ENCODE measurements around the gene KCTD16.

KCTD16 gene

GRCh38 chr5:144418719-144419118 lies 248.0 kb downstream of the KCTD16 start:
- ATAC-seq (ENCODE audit: low read depth) (no peak), DNase-seq (ENCODE audit: low spot score) (no peak)
- no peaks in the 10 kb centered on the region for H3K9me3 ChIP-seq (ENCODE audit: severe bottlenecking)
- H3K27ac ChIP-seq (ENCODE audit: poor library complexity, severe bottlenecking): no peak overlapping the region
- H3K4me1 ChIP-seq (ENCODE audit: insufficient read depth, poor library complexity, severe bottlenecking): no peaks in the 10 kb centered on the region
- H3K27me3 ChIP-seq (ENCODE audit: insufficient read depth, poor library complexity, severe bottlenecking): no peaks in the 10 kb centered on the region
- no peak for TF ChIP-seq CTCF (IDR thresholded peaks at IDR 0.05; ENCODE audit: poor library complexity, severe bottlenecking)
- H3K36me3 ChIP-seq (ENCODE audit: low read depth): no peaks in the 10 kb centered on the region
- H3K4me3 ChIP-seq (ENCODE audit: severe bottlenecking): no peak overlapping the region

- DNase-seq (ENCODE audit: low spot score): no peak
- peak; percentile 40; the same call in 2 of the 3 replicates for ATAC-seq (ENCODE audit: low read depth)
- no peaks in the 10 kb centered on the region for H3K27me3 ChIP-seq (ENCODE audit: insufficient read depth, poor library complexity, severe bottlenecking)
- no peak overlapping the region for H3K27ac ChIP-seq (ENCODE audit: poor library complexity, severe bottlenecking)
- no peaks in the 10 kb centered on the region for H3K36me3 ChIP-seq (ENCODE audit: low read depth)
- TF ChIP-seq CTCF (IDR thresholded peaks at IDR 0.05; ENCODE audit: poor library complexity, severe bottlenecking): no peak
- no peak overlapping the region for H3K4me3 ChIP-seq (ENCODE audit: severe bottlenecking)
- no peaks in the 10 kb centered on the region for H3K9me3 ChIP-seq (ENCODE audit: severe bottlenecking)
- H3K4me1 ChIP-seq (ENCODE audit: insufficient read depth, poor library complexity, severe bottlenecking): no peaks in the 10 kb centered on the region
Measured at GRCh38 chr5:144421411-144421810, 250.7 kb downstream of the KCTD16 start.

GRCh38 chr5:144422018-144422727 lies 251.5 kb downstream of the KCTD16 start:
- H3K27me3 ChIP-seq (ENCODE audit: insufficient read depth, poor library complexity, severe bottlenecking): no peaks in the 10 kb centered on the region
- H3K36me3 ChIP-seq (ENCODE audit: low read depth): no peaks in the 10 kb centered on the region
- no peaks in the 10 kb centered on the region for H3K4me1 ChIP-seq (ENCODE audit: insufficient read depth, poor library complexity, severe bottlenecking)
- DNase-seq (ENCODE audit: low spot score) (no peak), ATAC-seq (ENCODE audit: low read depth) (no peak)
- no peak overlapping the region for H3K4me3 ChIP-seq (ENCODE audit: severe bottlenecking)
- H3K27ac ChIP-seq (ENCODE audit: poor library complexity, severe bottlenecking): no peak overlapping the region
- H3K9me3 ChIP-seq (ENCODE audit: severe bottlenecking): no peaks in the 10 kb centered on the region
- no peak for TF ChIP-seq CTCF (IDR thresholded peaks at IDR 0.05; ENCODE audit: poor library complexity, severe bottlenecking)

- no peaks in the 10 kb centered on the region for H3K27me3 ChIP-seq (ENCODE audit: insufficient read depth, poor library complexity, severe bottlenecking)
- H3K4me3 ChIP-seq (ENCODE audit: severe bottlenecking): no peak overlapping the region
- no peak for DNase-seq (ENCODE audit: low spot score)
- H3K27ac ChIP-seq (ENCODE audit: poor library complexity, severe bottlenecking): no peak overlapping the region
- H3K9me3 ChIP-seq (ENCODE audit: severe bottlenecking): no peaks in the 10 kb centered on the region
- no peaks in the 10 kb centered on the region for H3K4me1 ChIP-seq (ENCODE audit: insufficient read depth, poor library complexity, severe bottlenecking)
- no peak for TF ChIP-seq CTCF (IDR thresholded peaks at IDR 0.05; ENCODE audit: poor library complexity, severe bottlenecking)
- ATAC-seq (ENCODE audit: low read depth): no peak
- H3K36me3 ChIP-seq (ENCODE audit: low read depth): no peaks in the 10 kb centered on the region
Measured at GRCh38 chr5:144427866-144428265, 257.2 kb downstream of the KCTD16 start.

GRCh38 chr5:144428326-144428725 lies 257.7 kb downstream of the KCTD16 start:
- H3K4me1 ChIP-seq (ENCODE audit: insufficient read depth, poor library complexity, severe bottlenecking): no peaks in the 10 kb centered on the region
- TF ChIP-seq CTCF (IDR thresholded peaks at IDR 0.05; ENCODE audit: poor library complexity, severe bottlenecking): no peak
- H3K27ac ChIP-seq (ENCODE audit: poor library complexity, severe bottlenecking): no peak overlapping the region
- DNase-seq (ENCODE audit: low spot score): no peak
- no peak overlapping the region for H3K4me3 ChIP-seq (ENCODE audit: severe bottlenecking)
- H3K9me3 ChIP-seq (ENCODE audit: severe bottlenecking): no peaks in the 10 kb centered on the region
- no peaks in the 10 kb centered on the region for H3K36me3 ChIP-seq (ENCODE audit: low read depth)
- H3K27me3 ChIP-seq (ENCODE audit: insufficient read depth, poor library complexity, severe bottlenecking): no peaks in the 10 kb centered on the region
- ATAC-seq (ENCODE audit: low read depth): no peak

Data from RWPE2 (cell line).